ENCODE results near the gene UNC45B.
"Not testable (repeated sequence)": the region's sequence is repeated elsewhere in the genome, so short reads cannot be mapped to it uniquely, and the experiment has no call there.

Gene UNC45B

DNA sequence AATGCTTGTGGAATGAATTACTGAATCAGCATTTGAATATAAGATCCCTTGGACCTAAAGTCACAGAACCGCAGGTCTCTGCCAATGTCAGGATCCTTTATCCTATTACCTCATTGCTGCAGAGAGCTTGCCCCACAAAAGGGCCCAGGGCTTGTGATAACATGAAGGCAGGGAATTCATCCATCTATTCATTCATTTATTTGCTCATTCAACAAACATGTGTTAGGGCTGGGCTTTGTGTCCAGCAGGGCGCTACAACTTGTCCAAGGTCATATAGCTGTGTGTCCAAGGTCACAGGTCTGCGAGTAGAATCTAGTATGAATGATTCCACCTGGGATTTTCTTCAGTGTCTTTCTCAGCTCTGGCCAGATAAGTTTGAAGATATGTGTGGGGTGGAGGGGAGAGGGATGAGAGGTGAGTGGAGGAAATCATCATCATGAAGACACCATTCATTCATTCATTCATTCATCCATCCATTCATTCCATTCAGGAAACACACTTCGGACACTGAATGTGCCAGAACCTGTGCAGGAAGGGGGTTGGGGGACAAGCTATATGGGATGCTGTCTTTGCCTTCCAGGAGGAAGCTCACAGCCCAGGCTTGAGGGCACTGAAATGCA is 1.3 kb upstream of the UNC45B start:
- no peak overlapping the region for H3K4me3 ChIP-seq (ENCODE audit: low read length)
- H3K4me1 ChIP-seq (ENCODE audit: control insufficient read depth, insufficient read depth, low read length), result no peaks in the 10 kb centered on the region
- H3K9ac ChIP-seq (ENCODE audit: low read length), result no peak overlapping the region
- H3K27me3 ChIP-seq (ENCODE audit: control insufficient read depth, insufficient read depth, low read length), result no peaks in the 10 kb centered on the region
- H3K36me3 ChIP-seq (ENCODE audit: control insufficient read depth, insufficient read depth, low read length), result no peaks in the 10 kb centered on the region
- no peaks in the 10 kb centered on the region for H3K9me3 ChIP-seq (ENCODE audit: control insufficient read depth, low read length)

GRCh38 chr17:35148144-35148543 is 527 bp downstream of the UNC45B start:
- Histone ChIP-seq H3K4me1 (ENCODE audit: control insufficient read depth, insufficient read depth, low read length) (no peaks in the 10 kb centered on the region), H3K9me3 (ENCODE audit: control insufficient read depth, low read length) (no peaks in the 10 kb centered on the region), H3K9ac (ENCODE audit: low read length) (no peak overlapping the region), H3K36me3 (ENCODE audit: control insufficient read depth, insufficient read depth, low read length) (no peaks in the 10 kb centered on the region), H3K4me3 (ENCODE audit: low read length) (no peak overlapping the region), H3K27me3 (ENCODE audit: control insufficient read depth, insufficient read depth, low read length) (no peaks in the 10 kb centered on the region)

DNA sequence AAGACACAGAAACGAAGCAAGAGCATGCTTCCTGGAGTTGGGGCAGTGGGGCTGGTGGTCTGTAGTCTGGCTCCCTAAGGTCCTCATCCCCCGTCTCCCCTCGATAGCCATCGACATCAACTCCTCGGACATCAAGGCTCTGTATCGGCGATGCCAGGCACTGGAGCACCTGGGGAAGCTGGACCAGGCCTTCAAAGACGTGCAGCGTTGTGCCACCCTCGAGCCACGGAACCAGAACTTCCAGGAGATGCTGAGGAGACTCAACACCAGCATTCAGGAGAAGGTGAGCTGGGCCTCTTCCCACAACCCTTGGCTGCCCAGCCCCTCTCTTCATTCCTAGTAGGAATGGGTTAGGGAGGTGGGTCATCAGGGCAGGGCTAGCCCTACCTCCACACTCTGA is 2.3 kb downstream of the UNC45B start:
- Histone ChIP-seq H3K4me3 (ENCODE audit: low read length) (no peak overlapping the region), H3K9me3 (ENCODE audit: control insufficient read depth, low read length) (no peaks in the 10 kb centered on the region), H3K4me1 (ENCODE audit: control insufficient read depth, insufficient read depth, low read length) (no peaks in the 10 kb centered on the region)

GRCh38 chr17:35151080-35151479 is 3.5 kb downstream of the UNC45B start:
- not testable (repeated sequence) for H3K27me3 ChIP-seq (ENCODE audit: control insufficient read depth, insufficient read depth, low read length); H3K4me3 ChIP-seq (ENCODE audit: low read length); H3K9me3 ChIP-seq (ENCODE audit: control insufficient read depth, low read length); H3K36me3 ChIP-seq (ENCODE audit: control insufficient read depth, insufficient read depth, low read length); H3K4me1 ChIP-seq (ENCODE audit: control insufficient read depth, insufficient read depth, low read length); H3K9ac ChIP-seq (ENCODE audit: low read length)

More for the DNA sequence above, 2.3 kb downstream of the UNC45B start:
- Histone ChIP-seq H3K9ac (ENCODE audit: low read length) (no peak overlapping the region), H3K27me3 (ENCODE audit: control insufficient read depth, insufficient read depth, low read length) (no peaks in the 10 kb centered on the region), H3K36me3 (ENCODE audit: control insufficient read depth, insufficient read depth, low read length) (no peaks in the 10 kb centered on the region)

GRCh38 chr17:35152421-35153140 is 5.0 kb downstream of the UNC45B start:
- Histone ChIP-seq H3K4me1 (ENCODE audit: control insufficient read depth, insufficient read depth, low read length) (no peaks in the 10 kb centered on the region), H3K9me3 (ENCODE audit: control insufficient read depth, low read length) (no peaks in the 10 kb centered on the region), H3K36me3 (ENCODE audit: control insufficient read depth, insufficient read depth, low read length) (no peaks in the 10 kb centered on the region), H3K27me3 (ENCODE audit: control insufficient read depth, insufficient read depth, low read length) (no peaks in the 10 kb centered on the region), H3K9ac (ENCODE audit: low read length) (no peak overlapping the region), H3K4me3 (ENCODE audit: low read length) (no peak overlapping the region)

DNA sequence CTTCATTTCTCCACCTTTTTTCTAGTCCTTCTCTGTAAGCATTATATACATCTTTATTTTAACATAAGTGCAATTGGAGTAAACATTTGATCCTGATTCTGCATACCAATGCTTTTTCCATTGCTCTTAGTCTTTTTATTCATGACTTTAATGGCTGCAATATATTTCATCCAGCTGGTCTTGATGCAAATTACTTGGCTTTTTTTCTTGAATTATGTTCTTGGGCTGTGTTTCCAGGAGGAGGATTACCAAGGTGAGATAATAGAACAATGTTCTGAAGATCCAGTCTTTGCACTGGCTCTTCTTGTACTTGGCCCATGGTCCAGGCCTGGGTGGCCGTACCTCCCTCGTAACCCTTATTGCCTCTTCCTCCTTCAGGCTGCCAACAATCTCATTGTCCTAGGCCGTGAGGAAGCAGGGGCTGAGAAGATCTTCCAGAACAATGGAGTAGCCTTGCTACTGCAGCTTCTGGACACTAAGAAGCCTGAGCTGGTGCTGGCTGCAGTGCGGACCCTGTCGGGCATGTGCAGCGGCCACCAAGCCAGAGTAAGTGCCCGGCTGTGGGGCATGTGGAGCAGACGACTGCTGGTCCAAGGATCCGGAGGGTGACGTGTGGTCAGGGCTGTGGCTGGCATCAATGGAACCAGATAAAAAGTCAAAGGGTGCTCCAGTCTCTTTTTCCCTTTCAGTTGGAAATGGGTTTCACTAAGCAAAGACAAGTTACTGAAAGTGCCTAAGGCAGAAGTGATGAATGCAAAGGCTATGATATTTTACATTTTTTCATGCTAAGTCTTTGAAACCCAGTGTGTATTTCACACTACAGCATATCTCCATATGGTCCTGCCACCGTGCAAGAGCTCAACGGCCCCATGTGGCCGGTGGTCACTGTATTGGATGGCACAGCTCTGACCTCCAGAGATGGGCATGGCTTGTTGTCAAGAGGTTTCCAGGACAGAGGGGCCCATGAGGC is 6.9 kb downstream of the UNC45B start:
- no peaks in the 10 kb centered on the region for H3K4me1 ChIP-seq (ENCODE audit: control insufficient read depth, insufficient read depth, low read length)
- H3K36me3 ChIP-seq (ENCODE audit: control insufficient read depth, insufficient read depth, low read length), result no peaks in the 10 kb centered on the region
- H3K9ac ChIP-seq (ENCODE audit: low read length), result no peak overlapping the region
- H3K4me3 ChIP-seq (ENCODE audit: low read length), result no peak overlapping the region
- no peaks in the 10 kb centered on the region for H3K27me3 ChIP-seq (ENCODE audit: control insufficient read depth, insufficient read depth, low read length)
- H3K9me3 ChIP-seq (ENCODE audit: control insufficient read depth, low read length), result no peaks in the 10 kb centered on the region

DNA sequence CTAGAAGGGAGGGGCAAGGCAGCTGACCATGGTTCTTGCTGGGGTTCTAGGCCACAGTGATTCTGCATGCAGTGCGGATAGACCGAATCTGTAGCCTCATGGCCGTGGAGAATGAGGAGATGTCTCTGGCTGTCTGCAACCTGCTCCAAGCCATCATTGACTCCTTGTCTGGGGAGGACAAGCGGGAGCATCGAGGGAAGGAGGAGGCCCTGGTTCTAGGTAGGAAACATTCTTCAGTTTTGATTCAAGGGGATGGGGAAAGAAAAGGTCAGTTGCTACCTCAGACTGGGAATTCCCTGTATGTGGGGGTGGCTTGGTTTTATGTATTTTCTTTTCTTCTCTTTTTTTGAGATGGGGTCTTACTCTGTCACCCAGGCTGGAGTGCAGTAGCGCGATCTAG is 7.6 kb downstream of the UNC45B start:
- Histone ChIP-seq H3K4me1 (ENCODE audit: control insufficient read depth, insufficient read depth, low read length) (no peaks in the 10 kb centered on the region), H3K36me3 (ENCODE audit: control insufficient read depth, insufficient read depth, low read length) (no peaks in the 10 kb centered on the region), H3K27me3 (ENCODE audit: control insufficient read depth, insufficient read depth, low read length) (no peaks in the 10 kb centered on the region), H3K9me3 (ENCODE audit: control insufficient read depth, low read length) (no peaks in the 10 kb centered on the region), H3K9ac (ENCODE audit: low read length) (no peak overlapping the region), H3K4me3 (ENCODE audit: low read length) (no peak overlapping the region)

DNA sequence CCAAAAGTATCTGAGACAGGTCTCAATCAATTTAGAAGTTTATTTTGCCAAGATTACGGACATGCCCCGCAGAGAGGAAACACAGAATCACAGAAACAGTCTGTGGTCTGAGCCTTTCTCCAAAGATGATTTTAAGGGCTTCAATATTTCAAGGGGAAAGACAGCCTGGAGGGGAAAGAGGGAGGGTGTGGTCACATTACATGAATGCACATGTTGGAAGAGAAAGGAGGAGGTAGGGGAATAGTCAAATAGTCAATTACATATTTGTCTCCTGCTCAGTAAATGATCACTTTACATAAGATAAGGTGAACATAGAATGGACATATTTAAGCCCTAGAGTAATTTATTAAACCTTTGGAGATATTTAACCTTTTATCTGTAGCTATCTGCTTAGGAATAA is 12.3 kb downstream of the UNC45B start:
- no peak overlapping the region for H3K9ac ChIP-seq (ENCODE audit: low read length)
- no peaks in the 10 kb centered on the region for H3K36me3 ChIP-seq (ENCODE audit: control insufficient read depth, insufficient read depth, low read length)
- no peaks in the 10 kb centered on the region for H3K9me3 ChIP-seq (ENCODE audit: control insufficient read depth, low read length)
- H3K4me1 ChIP-seq (ENCODE audit: control insufficient read depth, insufficient read depth, low read length), result no peaks in the 10 kb centered on the region
- H3K27me3 ChIP-seq (ENCODE audit: control insufficient read depth, insufficient read depth, low read length), result no peaks in the 10 kb centered on the region
- no peak overlapping the region for H3K4me3 ChIP-seq (ENCODE audit: low read length)

GRCh38 chr17:35160354-35161201 is 13.0 kb downstream of the UNC45B start:
- Histone ChIP-seq H3K4me3 (ENCODE audit: low read length) (no peak overlapping the region), H3K9ac (ENCODE audit: low read length) (no peak overlapping the region), H3K4me1 (ENCODE audit: control insufficient read depth, insufficient read depth, low read length) (no peaks in the 10 kb centered on the region), H3K36me3 (ENCODE audit: control insufficient read depth, insufficient read depth, low read length) (no peaks in the 10 kb centered on the region), H3K9me3 (ENCODE audit: control insufficient read depth, low read length) (no peaks in the 10 kb centered on the region), H3K27me3 (ENCODE audit: control insufficient read depth, insufficient read depth, low read length) (no peaks in the 10 kb centered on the region)

GRCh38 chr17:35161281-35161761 is 13.7 kb downstream of the UNC45B start:
- no peak overlapping the region for H3K4me3 ChIP-seq (ENCODE audit: low read length)
- no peaks in the 10 kb centered on the region for H3K36me3 ChIP-seq (ENCODE audit: control insufficient read depth, insufficient read depth, low read length)
- H3K27me3 ChIP-seq (ENCODE audit: control insufficient read depth, insufficient read depth, low read length), result peaks cover 1% of the 10 kb centered on the region

DNA sequence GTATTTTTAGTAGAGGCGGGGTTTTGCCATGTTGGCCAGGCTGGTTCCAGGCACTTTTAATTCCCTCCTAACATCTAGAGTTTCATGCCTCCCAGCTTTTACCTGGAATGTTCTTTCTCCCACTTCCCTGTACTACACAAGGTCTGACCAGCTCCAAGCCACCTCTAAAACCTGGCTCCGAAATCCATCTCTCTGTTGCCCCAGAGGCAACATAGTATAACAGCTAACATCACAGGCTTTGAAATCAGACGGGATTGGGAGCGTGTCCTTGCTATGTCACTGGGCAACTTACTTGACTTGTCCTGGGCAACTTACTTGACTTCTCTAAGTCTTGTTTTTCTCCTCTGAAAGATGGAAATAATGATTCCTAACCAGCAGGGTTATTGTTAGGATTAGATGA is 15.1 kb downstream of the UNC45B start:
- no peak overlapping the region for H3K4me3 ChIP-seq (ENCODE audit: low read length)
- H3K4me1 ChIP-seq (ENCODE audit: control insufficient read depth, insufficient read depth, low read length), result no peaks in the 10 kb centered on the region
- no peaks in the 10 kb centered on the region for H3K9me3 ChIP-seq (ENCODE audit: control insufficient read depth, low read length)
- H3K9ac ChIP-seq (ENCODE audit: low read length), result no peak overlapping the region
- no peaks in the 10 kb centered on the region for H3K36me3 ChIP-seq (ENCODE audit: control insufficient read depth, insufficient read depth, low read length)
- H3K27me3 ChIP-seq (ENCODE audit: control insufficient read depth, insufficient read depth, low read length), result peaks cover 5% of the 10 kb centered on the region

More at GRCh38 chr17:35161281-35161761, 13.7 kb downstream of the UNC45B start:
- H3K9ac ChIP-seq (ENCODE audit: low read length), result no peak overlapping the region
- no peaks in the 10 kb centered on the region for H3K9me3 ChIP-seq (ENCODE audit: control insufficient read depth, low read length)
- no peaks in the 10 kb centered on the region for H3K4me1 ChIP-seq (ENCODE audit: control insufficient read depth, insufficient read depth, low read length)
